Peyer's patch (tissue), 4 donors: ENCODE measurements around the gene TUB. TPM values are rescaled to one million over a fixed set of nuclear protein-coding genes. Genes with fewer than 3 reads are reported as not detected.
A peak's percentile ranks its signal among the peaks of the same experiment; 100 is the strongest.

Source experiments
- DNase-seq, 3 donors: peaks; one replicate each; pipeline ENCODE4 v3.0.0-alpha.2; 2017 to 2019
- H3K27ac ChIP-seq, 4 donors: fragments of 200-600 bp; sonication (generic); one replicate each; pipeline ENCODE4 v1.5.1; 2016 to 2019
- H3K27me3 ChIP-seq, 2 donors: fragments of 200-600 bp; sonication (generic); one replicate each; pipeline ENCODE4 v1.5.1; 2019
- H3K36me3 ChIP-seq, 3 donors: fragments of 200-600 bp; sonication (generic); one replicate each; pipeline ENCODE4 v1.5.1; 2016 to 2019
- H3K4me1 ChIP-seq, 4 donors: fragments of 200-600 bp; sonication (generic); one replicate each; pipeline ENCODE4 v1.5.1; 2016 to 2019
- H3K4me3 ChIP-seq, 4 donors: fragments of 200-600 bp; sonication (generic); 1 replicate in 3 of 4; 2 replicates in 1 of 4; pipeline ENCODE4 v1.5.1; 2016 to 2019; ENCODE audit warnings: mild to moderate bottlenecking in 1 of 4
- H3K9me3 ChIP-seq, 4 donors: fragments of 200-600 bp; sonication (generic); one replicate each; pipeline ENCODE4 v1.5.1; 2016 to 2019; ENCODE audit warnings: mild to moderate bottlenecking in 1 of 4
- CTCF ChIP-seq, 6 experiments: fragments of 450-650 bp in 4 of 6; fragments of 200-600 bp in 2 of 6; sonication (generic) in 1 of 6; IDR thresholded peaks; one replicate each; pipeline ENCODE4 v1.5.1; 2017 to 2019; ENCODE audit warnings: antibody characterized with exemption in 6 of 6, mild to moderate bottlenecking in 3 of 6, moderate library complexity in 1 of 6
- POLR2A ChIP-seq, 2 donors: fragments of 450-650 bp; IDR thresholded peaks; one replicate each; pipeline ENCODE4 v1.5.1; 2017; ENCODE audit warnings: antibody characterized with exemption in 2 of 2, mild to moderate bottlenecking in 2 of 2, moderate library complexity in 2 of 2
- total RNA-seq, 4 donors: library from RNA; depleted of rRNA; stranded (reverse); fragments of >200 nt; gene quantifications; one replicate each; pipeline ENCODE4 v1.1.0, GENCODE V29; 2016

The TUB gene
- total RNA-seq, 4 donors from 2014 or later: 0.18 to 11.6 (median 2.4) TPM

- no peak overlapping the region for H3K4me3 ChIP-seq
- no peak for DNase-seq
- H3K4me1 ChIP-seq: peaks cover 0 to 19% (median 2%) of the 10 kb centered on the region in 4 donors
- no peaks in the 10 kb centered on the region for H3K36me3 ChIP-seq
- TF ChIP-seq CTCF (IDR thresholded peaks at IDR 0.05) (no peak), POLR2A (IDR thresholded peaks at IDR 0.05) (no peak)
- no peak overlapping the region for H3K27ac ChIP-seq
- H3K27me3 ChIP-seq: peaks cover 0 to 14% of the 10 kb centered on the region in 2 donors
- no peaks in the 10 kb centered on the region for H3K9me3 ChIP-seq
Observed at GRCh38 chr11:8079111-8079675, 1.8 kb upstream of the TUB start.

- Histone ChIP-seq H3K27me3 (peaks cover 0 to 14% of the 10 kb centered on the region in 2 donors), H3K4me1 (peaks cover 0 to 19% (median 2%) of the 10 kb centered on the region in 4 donors), H3K36me3 (no peaks in the 10 kb centered on the region), H3K4me3 (peak overlapping the region in 1 of 4 donors; percentile 54), H3K27ac (no peak overlapping the region), H3K9me3 (no peaks in the 10 kb centered on the region)
- no peak for TF ChIP-seq POLR2A (IDR thresholded peaks at IDR 0.05)
- no peak for TF ChIP-seq CTCF (IDR thresholded peaks at IDR 0.05)
- no peak for DNase-seq
Observed at GRCh38 chr11:8080069-8080670, 841 bp upstream of the TUB start.

- no peak for TF ChIP-seq POLR2A (IDR thresholded peaks at IDR 0.05)
- no peak for TF ChIP-seq CTCF (IDR thresholded peaks at IDR 0.05)
- Histone ChIP-seq H3K9me3 (no peaks in the 10 kb centered on the region), H3K36me3 (no peaks in the 10 kb centered on the region), H3K27me3 (peaks cover 0 to 14% of the 10 kb centered on the region in 2 donors), H3K27ac (no peak overlapping the region), H3K4me1 (peaks cover 0 to 19% (median 2%) of the 10 kb centered on the region in 4 donors), H3K4me3 (peak overlapping the region in 3 of 4 donors; percentile 45 to 55 (median 54))
- DNase-seq: no peak
Observed at GRCh38 chr11:8081591-8082250, 710 bp downstream of the TUB start.

GRCh38 chr11:8082391-8083087 lies 1.5 kb downstream of the TUB start:
- no peak for TF ChIP-seq POLR2A (IDR thresholded peaks at IDR 0.05)
- TF ChIP-seq CTCF (IDR thresholded peaks at IDR 0.05): no peak
- no peaks in the 10 kb centered on the region for H3K36me3 ChIP-seq
- no peak overlapping the region for H3K4me3 ChIP-seq
- H3K27ac ChIP-seq: no peak overlapping the region
- no peak for DNase-seq
- H3K9me3 ChIP-seq: no peaks in the 10 kb centered on the region
- peaks cover 0 to 14% of the 10 kb centered on the region in 2 donors for H3K27me3 ChIP-seq
- H3K4me1 ChIP-seq: peaks cover 0 to 19% (median 2%) of the 10 kb centered on the region in 4 donors

GRCh38 chr11:8083088-8083395 lies 2.0 kb downstream of the TUB start:
- Histone ChIP-seq H3K27ac (no peak overlapping the region), H3K4me1 (peaks cover 0 to 19% (median 2%) of the 10 kb centered on the region in 4 donors), H3K27me3 (peaks cover 0 to 14% of the 10 kb centered on the region in 2 donors), H3K4me3 (no peak overlapping the region), H3K9me3 (no peaks in the 10 kb centered on the region), H3K36me3 (no peaks in the 10 kb centered on the region)
- DNase-seq: no peak
- TF ChIP-seq POLR2A (IDR thresholded peaks at IDR 0.05) (no peak), CTCF (IDR thresholded peaks at IDR 0.05) (no peak)
